ENCODE data around the gene IDH3B.

The IDH3B gene

DNA sequence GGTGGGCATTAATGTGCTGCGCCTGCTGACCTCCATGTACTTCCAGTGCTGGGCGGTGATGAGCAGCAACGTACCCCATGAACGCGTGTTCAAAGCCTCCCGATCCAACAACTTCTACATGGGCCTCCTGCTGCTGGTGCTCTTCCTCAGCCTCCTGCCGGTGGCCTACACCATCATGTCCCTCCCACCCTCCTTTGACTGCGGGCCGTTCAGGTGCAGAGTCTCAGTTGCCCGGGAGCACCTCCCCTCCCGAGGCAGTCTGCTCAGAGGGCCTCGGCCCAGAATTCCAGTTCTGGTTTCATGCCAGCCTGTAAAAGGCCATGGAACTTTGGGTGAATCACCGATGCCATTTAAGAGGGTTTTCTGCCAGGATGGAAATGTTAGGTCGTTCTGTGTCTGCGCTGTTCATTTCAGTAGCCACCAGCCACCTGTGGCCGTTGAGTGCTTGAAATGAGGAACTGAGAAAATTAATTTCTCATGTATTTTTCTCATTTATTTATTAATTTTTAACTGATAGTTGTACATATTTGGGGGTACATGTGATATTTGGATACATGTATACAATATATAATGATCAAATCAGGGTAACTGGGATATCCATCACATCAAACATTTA lies 46.8 kb downstream of the IDH3B start:
- DNase-seq (ENCODE audit: low spot score), result no peak

DNA sequence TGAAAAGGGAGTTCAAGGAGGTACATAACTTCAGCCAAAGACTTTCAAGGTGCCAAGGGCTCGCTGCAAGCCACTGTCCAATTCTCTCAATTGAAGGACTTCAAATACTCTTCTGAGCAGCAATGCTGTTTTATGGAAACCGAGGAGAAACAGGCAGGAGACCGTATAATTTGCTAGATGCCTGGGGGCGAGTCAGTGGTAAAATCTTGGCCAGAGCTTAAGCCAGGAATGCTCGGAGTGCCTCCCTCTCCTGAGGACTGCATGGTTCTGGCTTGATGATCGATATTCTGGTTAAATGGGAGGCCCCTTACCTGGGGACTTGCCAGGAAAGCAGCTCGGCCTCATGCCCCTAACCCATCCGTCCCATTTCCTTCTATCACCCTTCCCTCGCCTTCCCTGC lies 47.4 kb downstream of the IDH3B start:
- no peak for DNase-seq (ENCODE audit: low spot score)

DNA sequence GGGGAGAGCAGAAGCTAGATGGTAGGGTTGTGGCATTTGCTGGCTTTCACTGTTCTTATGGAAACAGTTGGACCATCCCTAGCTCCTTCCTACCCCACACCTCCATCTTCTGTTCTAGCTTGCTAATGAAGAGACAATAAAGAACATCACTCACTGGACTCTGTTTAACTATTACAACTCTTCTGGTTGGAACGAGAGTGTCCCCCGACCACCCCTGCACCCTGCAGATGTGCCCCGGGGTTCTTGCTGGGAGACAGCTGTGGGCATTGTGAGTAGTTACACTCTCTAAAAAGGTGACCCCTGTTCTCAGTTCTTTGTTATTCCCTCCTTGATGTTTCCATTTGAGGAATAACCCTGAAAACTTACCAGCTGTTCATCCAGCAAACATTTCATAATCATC lies 51.9 kb downstream of the IDH3B start:
- DNase-seq (ENCODE audit: low spot score), result no peak

DNA sequence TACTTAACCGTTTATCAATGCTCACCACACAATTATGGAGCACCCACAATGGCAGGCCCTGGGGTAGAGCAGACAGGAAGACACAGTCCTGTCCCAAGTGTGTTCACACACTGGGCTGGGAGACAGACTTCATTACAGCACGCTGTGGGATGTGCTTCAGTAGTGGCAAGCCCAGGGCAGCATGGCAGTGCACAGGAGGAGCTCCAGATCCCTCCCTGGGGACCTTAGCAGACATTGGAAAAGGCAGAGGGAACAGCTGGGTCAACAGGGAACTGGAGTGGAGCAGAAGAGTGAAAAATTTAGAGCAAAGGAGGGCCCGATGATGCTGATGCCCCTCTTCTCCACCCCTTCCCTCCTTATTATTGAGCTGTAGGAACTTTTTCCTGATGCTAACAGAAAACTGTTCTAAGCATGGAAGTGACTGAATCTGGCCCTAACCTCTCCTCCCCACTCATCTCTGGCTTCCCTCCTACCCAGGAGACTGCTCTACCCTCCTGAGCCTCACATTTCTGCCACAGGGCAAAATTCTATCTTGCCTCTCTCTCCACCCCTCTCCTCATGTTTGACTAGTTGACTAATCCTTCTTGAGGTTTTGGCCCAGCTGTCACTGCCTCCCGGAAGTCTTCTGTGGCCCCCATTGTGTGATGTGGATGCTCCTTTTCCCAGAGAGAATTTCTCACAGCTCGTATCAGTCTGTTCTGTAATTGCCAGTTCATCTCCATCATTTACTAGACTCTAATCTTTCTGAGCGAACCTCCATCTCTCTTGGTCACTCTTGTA lies 52.9 kb downstream of the IDH3B start:
- DNase-seq (ENCODE audit: low spot score), result no peak

DNA sequence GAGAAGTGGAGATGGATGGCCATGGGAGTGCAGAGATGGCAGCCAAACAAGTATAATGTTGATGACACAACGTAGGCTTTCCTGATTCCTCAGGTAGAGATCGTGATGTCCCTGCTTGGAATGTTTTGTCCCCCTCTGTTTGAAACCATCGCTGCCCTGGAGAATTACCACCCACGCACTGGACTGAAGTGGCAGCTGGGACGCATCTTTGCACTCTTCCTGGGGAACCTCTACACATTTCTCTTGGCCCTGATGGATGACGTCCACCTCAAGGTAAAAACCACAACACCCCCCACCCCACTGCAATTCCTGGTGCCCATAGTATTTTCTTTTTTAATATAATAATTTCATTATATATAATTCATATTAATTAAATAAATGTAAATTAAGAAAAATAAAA lies 53.7 kb downstream of the IDH3B start:
- no peak for DNase-seq (ENCODE audit: low spot score)

Data from cerebellar cortex (tissue), 1 donor.